IMR-90 (cell line): ENCODE data around the gene SDK1. TPM values are rescaled to one million over a fixed set of nuclear protein-coding genes. Genes with fewer than 3 reads are reported as not detected.

Experiments used
- ATAC-seq: fragments of 200-7000 bp; cut with Tn5 transposase; 2 replicates; pipeline ENCODE4 v1.9.1; 2020; ENCODE audit warnings: low read depth, mild to moderate bottlenecking, moderate library complexity
- BruUV-seq: library from RNA; stranded (reverse); fragments of 400-500 nt; replicated peaks from 2 replicates; lab custom pipeline; 2021; lab: Mats Ljungman, UMichigan
- CTCF ChIA-PET: fragments of 300-600 bp; formaldehyde crosslinking; extraction: SDS; loops from one replicate; lab custom pipeline; 2021; ENCODE audit warnings: antibody characterized with exemption; lab: Yijun Ruan, JAX
- POLR2A ChIA-PET: fragments of 300-600 bp; sonication (Branson Sonifier 250); formaldehyde crosslinking; loops from one replicate; lab custom pipeline; 2022; ENCODE audit warnings: antibody characterized with exemption; ENCODE audit not compliant: unreplicated experiment; lab: Charles Lee
- DNase-seq: peaks from one replicate; pipeline ENCODE4 v3.0.0; 2013
- H2AFZ ChIP-seq: replicated peaks from 2 replicates; pipeline ENCODE3; 2013; ENCODE audit warnings: low read length, mild to moderate bottlenecking; ENCODE audit not compliant: poor library complexity
- H2AK5ac ChIP-seq: 2 replicates; pipeline ENCODE4 v1.6.1; 2013; ENCODE audit warnings: low read depth, low read length, inconsistent platforms
- H2AK9ac ChIP-seq: replicated peaks from 2 replicates; pipeline ENCODE3; 2013; ENCODE audit warnings: mild to moderate bottlenecking, low read depth, low read length, moderate library complexity; ENCODE audit not compliant: poor library complexity
- H2BK120ac ChIP-seq: 2 replicates; pipeline ENCODE4 v1.6.1; 2013; ENCODE audit warnings: low read depth, low read length, inconsistent platforms
- H2BK15ac ChIP-seq: 3 replicates; pipeline ENCODE4 v1.6.1; 2013; ENCODE audit warnings: low read depth, low read length, inconsistent platforms
- H2BK20ac ChIP-seq: 2 replicates; pipeline ENCODE4 v1.6.1; 2013; ENCODE audit warnings: low read depth, mild to moderate bottlenecking, inconsistent platforms, low read length, moderate library complexity
- H2BK5ac ChIP-seq: 2 replicates; pipeline ENCODE4 v1.6.1; 2013; ENCODE audit warnings: mild to moderate bottlenecking, low read depth, low read length, inconsistent platforms; ENCODE audit not compliant: poor library complexity, severe bottlenecking
- H3K14ac ChIP-seq: replicated peaks from 2 replicates; pipeline ENCODE4 v1.6.1; 2013; ENCODE audit warnings: low read depth, low read length, inconsistent platforms
- H3K18ac ChIP-seq: 2 replicates; pipeline ENCODE4 v1.6.1; 2013; ENCODE audit warnings: low read depth, low read length, control low read depth
- H3K23ac ChIP-seq: 2 replicates; pipeline ENCODE4 v1.6.1; 2013; ENCODE audit warnings: low read depth, low read length, inconsistent platforms
- H3K27ac ChIP-seq: 2 replicates; pipeline ENCODE4 v1.5.1; 2013; ENCODE audit warnings: mild to moderate bottlenecking, control low read depth, low read length; ENCODE audit not compliant: insufficient read depth
- H3K27me3 ChIP-seq: 2 replicates; pipeline ENCODE4 v1.6.1; 2013; ENCODE audit warnings: low read length; ENCODE audit not compliant: control insufficient read depth, insufficient read depth
- H3K36me3 ChIP-seq: 2 replicates; pipeline ENCODE4 v1.6.1; 2013; ENCODE audit warnings: low read length, mixed read lengths; ENCODE audit not compliant: control insufficient read depth, insufficient read depth
- H3K4ac ChIP-seq: 2 replicates; pipeline ENCODE4 v1.6.1; 2013; ENCODE audit warnings: low read depth, low read length, inconsistent platforms
- H3K4me1 ChIP-seq: 2 replicates; pipeline ENCODE4 v1.6.1; 2013; ENCODE audit warnings: low read length, mixed read lengths; ENCODE audit not compliant: control insufficient read depth, insufficient read depth
- H3K4me2 ChIP-seq: 2 replicates; pipeline ENCODE4 v1.6.1; 2013; ENCODE audit warnings: low read depth, mild to moderate bottlenecking, control low read depth, low read length, moderate library complexity
- H3K4me3 ChIP-seq: 2 replicates; pipeline ENCODE4 v1.5.1; 2013; ENCODE audit warnings: low read depth, mild to moderate bottlenecking, control low read depth, low read length, moderate library complexity; ENCODE audit not compliant: insufficient read depth
- H3K56ac ChIP-seq: 2 replicates; pipeline ENCODE4 v1.6.1; 2013; ENCODE audit warnings: low read length, inconsistent platforms; ENCODE audit not compliant: insufficient read depth; ENCODE audit errors: extremely low read depth
- H3K79me1 ChIP-seq, 2 experiments: 2 replicates each; pipeline ENCODE4 v1.6.1; 2013; ENCODE audit warnings: low read length in 2 of 2, inconsistent platforms in 1 of 2, low read depth in 1 of 2
- H3K9ac ChIP-seq: 2 replicates; pipeline ENCODE4 v1.6.1; 2013; ENCODE audit warnings: low read depth, low read length, control low read depth
- H3K9me1 ChIP-seq: 2 replicates; pipeline ENCODE4 v1.6.1; 2013; ENCODE audit warnings: low read length, inconsistent platforms; ENCODE audit not compliant: insufficient read depth
- H3K9me3 ChIP-seq: 2 replicates; pipeline ENCODE4 v1.6.1; 2013; ENCODE audit warnings: low read length; ENCODE audit not compliant: control insufficient read depth, insufficient read depth
- H4K20me1 ChIP-seq: 2 replicates; pipeline ENCODE4 v1.6.1; 2013; ENCODE audit warnings: low read length, inconsistent platforms; ENCODE audit not compliant: insufficient read depth
- H4K5ac ChIP-seq: 2 replicates; pipeline ENCODE4 v1.6.1; 2013; ENCODE audit warnings: mild to moderate bottlenecking, low read depth, low read length, control low read depth
- H4K8ac ChIP-seq, 2 experiments: 2 replicates each; pipeline ENCODE4 v1.6.1; 2013; ENCODE audit warnings: low read depth in 2 of 2, low read length in 2 of 2, control low read depth in 1 of 2, inconsistent platforms in 1 of 2
- H4K91ac ChIP-seq: 2 replicates; pipeline ENCODE4 v1.6.1; 2013; ENCODE audit warnings: low read depth, low read length, inconsistent platforms; ENCODE audit not compliant: insufficient read depth
- BHLHE40 ChIP-seq: fragments of 150-350 bp; IDR thresholded peaks from 2 replicates; pipeline ENCODE4 v1.6.1; 2016; ENCODE audit warnings: mild to moderate bottlenecking, low read depth, low read length
- CEBPB ChIP-seq: IDR thresholded peaks from 2 replicates; pipeline ENCODE4 v1.6.1; 2012; ENCODE audit warnings: low read depth, low read length, improper control_type of control experiment
- FOS ChIP-seq: fragments of 150-350 bp; IDR thresholded peaks from 2 replicates; pipeline ENCODE4 v1.6.1; 2016; ENCODE audit warnings: low read depth, low read length
- MAFK ChIP-seq: IDR thresholded peaks from 2 replicates; pipeline ENCODE4 v1.6.1; 2012; ENCODE audit warnings: low read depth, low read length, improper control_type of control experiment
- MAZ ChIP-seq: IDR thresholded peaks from 2 replicates; pipeline ENCODE4 v1.6.1; 2012; ENCODE audit warnings: low read depth, mild to moderate bottlenecking, low read length, improper control_type of control experiment, moderate library complexity, borderline replicate concordance
- MXI1 ChIP-seq: IDR thresholded peaks from 2 replicates; pipeline ENCODE4 v1.6.1; 2012; ENCODE audit warnings: low read depth, mild to moderate bottlenecking, low read length, moderate library complexity, borderline replicate concordance
- POLR2A ChIP-seq: IDR thresholded peaks from 2 replicates; pipeline ENCODE4 v1.6.1; 2012; ENCODE audit warnings: mild to moderate bottlenecking, low read depth, low read length
- RAD21 ChIP-seq: IDR thresholded peaks from 2 replicates; pipeline ENCODE4 v1.6.1; 2012; ENCODE audit warnings: low read length, improper control_type of control experiment
- RFX5 ChIP-seq: IDR thresholded peaks from 2 replicates; pipeline ENCODE4 v1.8.0; 2012; ENCODE audit warnings: low read depth, mild to moderate bottlenecking, low read length, moderate library complexity
- SMC3 ChIP-seq: fragments of 150-350 bp; IDR thresholded peaks from 2 replicates; pipeline ENCODE4 v1.6.1; 2016; ENCODE audit warnings: low read depth, mild to moderate bottlenecking, antibody characterized with exemption, low read length, moderate library complexity
- WGBS, 2 experiments: methylation state at CpG; one replicate each; pipeline versions ENCODE4 v1.1.5 to v1.1.7; 2013; ENCODE audit warnings: missing lambda C conversion rate in 2 of 2; ENCODE audit not compliant: insufficient read length in 1 of 2; ENCODE audit errors: extremely low coverage in 2 of 2; 5-methylcytosine and 5-hydroxymethylcytosine counted together
- dilution Hi-C: fragments of 300-500 bp; cut with HindIII; formaldehyde crosslinking; loops from one replicate; pipeline ENCODE4 v1.14.3; 2018; ENCODE audit warnings: low sequenced_read_pairs; ENCODE audit not compliant: unreplicated experiment
- in situ Hi-C: fragments of 300-500 bp; cut with MboI; formaldehyde crosslinking; loops from 3 replicates; pipeline ENCODE4 v1.14.3; 2019; ENCODE audit warnings: low sequenced_read_pairs, inconsistent platforms, mixed read lengths
- intact Hi-C: fragments of 100-400 bp; cut with micrococcal nuclease; formaldehyde crosslinking; loops from 2 replicates; pipeline ENCODE4 v1.10.0; 2022
- polyA plus RNA-seq, 3 experiments: library from polyadenylated mRNA; depleted of rRNA; stranded (reverse); fragments of >200 nt; gene quantifications; 2 replicates each; pipeline ENCODE4 v1.2.3, GENCODE V29; 2012; ENCODE audit warnings: low replicate concordance in 1 of 3
- total RNA-seq: library from RNA; depleted of rRNA; stranded (reverse); fragments of >200 nt; gene quantifications from 2 replicates; pipeline ENCODE4 v1.2.3, GENCODE V29; 2012
- TF ChIP-seq, protein P1 (sequence below): fragments of 150-350 bp; IDR thresholded peaks from 2 replicates; pipeline ENCODE4 v1.6.1; 2016; ENCODE audit warnings: low read depth, mild to moderate bottlenecking, low read length, moderate library complexity, borderline replicate concordance
- TF ChIP-seq, protein P2 (sequence below): fragments of 150-350 bp; IDR thresholded peaks from 2 replicates; pipeline ENCODE4 v1.6.1; 2017; ENCODE audit warnings: mild to moderate bottlenecking, antibody characterized with exemption, low read length, low read depth

The SDK1 gene
- total and polyA plus RNA-seq, 2 of the 4 experiments (the other 2 are of a cell fraction): 1.5 to 1.6 TPM

DNA sequence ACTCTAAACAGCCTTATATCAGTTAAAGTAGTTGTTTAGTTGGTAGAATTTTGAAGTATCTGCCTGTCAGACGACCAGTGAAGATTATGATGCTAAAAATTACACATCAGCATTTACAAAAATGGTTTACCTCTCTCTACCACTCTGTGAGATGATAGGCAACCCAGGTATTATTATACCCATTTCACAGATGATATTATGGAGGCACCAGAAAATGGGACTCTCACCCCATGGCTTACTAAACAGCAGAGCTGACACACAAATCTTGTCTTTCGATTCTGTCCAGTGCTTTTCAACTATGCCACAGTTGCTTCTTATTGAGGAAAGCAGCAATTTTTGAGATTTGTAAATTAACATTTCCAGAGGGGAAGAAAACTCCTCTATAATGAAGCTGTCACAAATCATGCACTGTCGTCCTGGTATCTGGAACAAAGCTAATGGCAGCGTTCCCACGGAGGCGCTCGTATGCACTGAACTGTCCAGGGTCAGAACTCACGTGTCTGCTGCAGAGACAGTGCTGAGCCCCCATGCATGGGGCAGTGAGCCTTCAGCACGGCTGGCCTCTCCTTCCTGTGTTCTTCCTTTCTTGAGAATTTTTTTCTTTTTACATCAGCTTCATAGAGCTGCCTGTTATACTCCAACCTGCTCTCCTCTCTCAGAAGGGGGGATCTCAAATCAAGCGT, 381.1 kb downstream of the SDK1 start:
- intact Hi-C loops (no loop called here), dilution Hi-C loops (no loop called here), in situ Hi-C loops (no loop called here)
- Histone ChIP-seq H3K4me2 (no peak overlapping the region; the same call in 1 of the 2 replicates), H3K9me3 (peaks cover 2% of the 10 kb centered on the region; the same call in 1 of the 2 replicates), H3K36me3 (no peaks in the 10 kb centered on the region), H3K27ac (no peak overlapping the region), H2BK15ac (no peak overlapping the region), H4K20me1 (no peaks in the 10 kb centered on the region), H2AK9ac (no peak overlapping the region), H3K4me3 (no peak overlapping the region), H3K9me1 (no peaks in the 10 kb centered on the region), H4K91ac (no peak overlapping the region), H2BK120ac (no peak overlapping the region), H3K23ac (no peak overlapping the region), H3K27me3 (no peaks in the 10 kb centered on the region), H3K18ac (no peak overlapping the region), H4K5ac (no peak overlapping the region), H3K79me1 (no peaks in the 10 kb centered on the region), H2BK20ac (no peak overlapping the region), H3K14ac (no peak overlapping the region), H2AK5ac (no peak overlapping the region), H2AFZ (no peak overlapping the region), H4K8ac (no peak overlapping the region), H3K9ac (no peak overlapping the region), H3K4me1 (no peaks in the 10 kb centered on the region), H2BK5ac (no peak overlapping the region), H3K56ac (no peak overlapping the region), H3K4ac (no peak overlapping the region)
- ChIA-PET CTCF (interaction anchor here (0.6 kb wide), 2 partner anchors 199 to 851 kb away, joined by 3 read pairs; no protein-coding TSS in a partner anchor), POLR2A (no interaction called here)
- no peak for DNase-seq
- no TSS peak for BruUV-seq
- TF ChIP-seq POLR2A (no peak), RAD21 (no peak), RFX5 (no peak), MAZ (no peak), BHLHE40 (no peak), FOS (no peak), CEBPB (no peak), MXI1 (no peak), SMC3 (no peak), MAFK (no peak)
- TF ChIP-seq, protein P1, sequence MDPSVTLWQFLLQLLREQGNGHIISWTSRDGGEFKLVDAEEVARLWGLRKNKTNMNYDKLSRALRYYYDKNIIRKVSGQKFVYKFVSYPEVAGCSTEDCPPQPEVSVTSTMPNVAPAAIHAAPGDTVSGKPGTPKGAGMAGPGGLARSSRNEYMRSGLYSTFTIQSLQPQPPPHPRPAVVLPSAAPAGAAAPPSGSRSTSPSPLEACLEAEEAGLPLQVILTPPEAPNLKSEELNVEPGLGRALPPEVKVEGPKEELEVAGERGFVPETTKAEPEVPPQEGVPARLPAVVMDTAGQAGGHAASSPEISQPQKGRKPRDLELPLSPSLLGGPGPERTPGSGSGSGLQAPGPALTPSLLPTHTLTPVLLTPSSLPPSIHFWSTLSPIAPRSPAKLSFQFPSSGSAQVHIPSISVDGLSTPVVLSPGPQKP: no peak
- TF ChIP-seq, protein P2, sequence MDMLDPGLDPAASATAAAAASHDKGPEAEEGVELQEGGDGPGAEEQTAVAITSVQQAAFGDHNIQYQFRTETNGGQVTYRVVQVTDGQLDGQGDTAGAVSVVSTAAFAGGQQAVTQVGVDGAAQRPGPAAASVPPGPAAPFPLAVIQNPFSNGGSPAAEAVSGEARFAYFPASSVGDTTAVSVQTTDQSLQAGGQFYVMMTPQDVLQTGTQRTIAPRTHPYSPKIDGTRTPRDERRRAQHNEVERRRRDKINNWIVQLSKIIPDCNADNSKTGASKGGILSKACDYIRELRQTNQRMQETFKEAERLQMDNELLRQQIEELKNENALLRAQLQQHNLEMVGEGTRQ: no peak
- WGBS, 2 experiments: 20% methylated on average over 1 of the region's 10 CpGs; no CpG with 5 or more reads in 1 of the 2 experiments
- no peak for ATAC-seq
